ENCODE results near the gene SP9.

The SP9 gene

DNA sequence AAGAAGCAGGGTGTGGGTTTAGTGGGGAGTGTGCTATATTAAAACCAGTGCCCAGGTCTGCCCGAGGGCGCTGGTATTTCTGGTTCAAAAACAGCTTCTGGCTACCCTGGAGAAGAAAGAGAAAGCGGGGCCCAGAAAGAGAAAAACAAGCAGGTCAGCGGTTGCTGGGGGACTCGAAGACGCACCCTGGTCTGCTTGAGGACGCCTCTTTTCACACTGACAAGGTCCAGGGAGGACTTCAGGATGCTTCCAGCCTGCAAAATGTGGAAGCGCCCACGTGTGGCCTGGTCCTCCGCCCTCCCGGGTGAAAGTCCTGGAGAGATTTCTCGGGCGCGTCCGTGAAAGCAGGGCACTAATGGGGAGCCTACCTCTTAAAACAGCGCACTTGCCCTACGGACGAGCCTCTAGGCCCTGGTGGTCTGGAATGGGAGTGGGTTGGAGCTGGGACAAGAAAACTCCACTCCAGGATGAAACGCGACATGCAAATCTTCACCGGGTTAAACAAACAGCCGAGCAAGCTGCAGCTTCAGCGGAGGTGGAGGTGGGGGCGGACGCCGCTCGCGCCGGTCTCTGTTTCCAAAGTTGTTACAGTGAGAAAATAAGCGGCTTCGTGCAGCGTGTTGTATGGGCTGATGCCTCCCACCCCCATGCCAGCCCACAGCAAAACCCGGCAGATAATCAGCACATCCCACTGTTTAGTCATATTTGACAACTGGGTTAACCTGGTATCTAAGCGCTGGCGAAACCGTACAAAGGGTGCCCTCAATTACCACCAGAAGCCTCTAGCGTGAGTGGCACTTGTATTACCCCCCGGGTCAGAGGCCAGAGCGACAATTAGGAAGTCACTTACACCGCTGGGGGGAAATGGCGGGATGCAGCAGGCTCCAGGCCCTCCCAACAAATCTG, 1.1 kb upstream of the SP9 start:
- DNase-seq: no peak

DNA sequence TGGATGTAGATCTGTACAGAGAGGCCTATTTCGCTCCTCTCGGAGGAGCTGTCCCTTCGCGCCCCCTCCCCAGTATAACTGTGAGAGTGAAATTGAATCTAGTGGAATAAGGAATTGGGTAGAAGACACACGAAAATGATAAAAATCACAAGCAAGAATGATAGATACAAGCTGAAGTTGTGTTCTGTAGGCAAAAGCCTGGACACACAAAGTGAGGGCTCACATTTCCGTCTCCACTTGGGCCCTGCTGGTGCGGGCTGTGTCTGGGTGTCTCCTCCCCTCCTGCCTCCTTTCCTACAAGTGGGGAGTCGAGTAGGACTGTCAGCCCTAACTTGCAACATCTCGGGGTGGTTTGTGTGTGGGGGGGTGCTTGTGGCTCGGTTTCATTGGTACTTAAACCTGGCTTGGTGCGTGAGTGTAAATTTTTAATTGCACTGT, 457 bp upstream of the SP9 start:
- DNase-seq: no peak

DNA sequence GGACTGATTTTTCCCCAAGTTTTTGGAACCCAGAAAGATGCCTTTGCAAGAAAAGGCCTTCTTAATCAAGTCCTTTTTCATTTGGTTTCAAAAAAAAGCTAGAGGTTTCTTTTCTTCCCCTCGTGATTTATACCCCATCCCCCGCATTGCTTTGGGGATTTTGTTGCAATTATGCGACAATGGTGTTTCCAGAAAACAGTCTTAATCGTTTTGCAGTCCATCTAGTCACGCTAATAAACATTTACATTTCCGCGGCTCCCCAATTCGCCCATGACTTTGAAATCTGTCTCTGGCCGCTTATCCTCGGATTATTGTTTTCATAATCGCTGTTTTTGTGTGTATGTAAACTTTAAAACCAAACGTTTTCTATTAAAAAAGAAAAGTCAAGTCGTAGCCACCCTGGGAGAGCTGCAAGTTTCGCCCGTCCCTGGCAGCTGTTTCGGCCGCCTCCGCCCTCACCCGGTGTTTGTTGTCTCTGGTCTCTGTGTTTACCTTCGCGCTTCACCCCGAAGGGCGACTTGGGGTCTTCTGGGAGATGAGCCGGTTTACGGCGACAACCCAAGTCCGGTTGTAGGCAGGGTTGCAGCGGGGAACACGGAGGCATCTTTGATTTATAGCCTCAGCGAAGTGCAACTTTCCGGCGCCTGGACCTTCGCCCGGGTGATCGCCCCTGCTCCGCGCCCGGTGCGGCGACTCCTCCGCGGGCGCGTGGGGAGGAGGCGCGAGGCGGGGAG, 667 bp downstream of the SP9 start:
- no peak for DNase-seq

DNA sequence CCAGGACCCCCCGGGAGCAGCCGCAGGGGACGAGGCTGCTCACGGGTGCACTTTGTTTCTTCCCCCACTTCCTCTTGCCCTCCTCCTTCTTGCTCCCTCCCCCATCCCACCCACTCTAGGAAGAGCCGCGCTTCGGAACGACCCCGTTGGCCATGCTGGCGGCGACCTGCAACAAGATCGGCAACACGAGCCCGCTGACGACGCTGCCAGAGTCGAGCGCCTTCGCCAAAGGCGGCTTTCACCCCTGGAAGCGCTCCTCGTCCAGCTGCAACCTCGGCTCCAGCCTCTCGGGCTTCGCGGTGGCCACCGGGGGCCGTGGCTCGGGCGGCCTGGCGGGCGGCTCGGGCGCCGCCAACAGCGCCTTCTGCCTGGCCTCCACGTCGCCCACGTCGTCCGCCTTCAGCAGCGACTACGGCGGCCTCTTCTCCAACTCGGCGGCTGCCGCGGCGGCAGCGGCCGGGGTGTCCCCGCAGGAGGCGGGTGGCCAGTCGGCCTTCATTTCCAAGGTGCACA, 1.3 kb downstream of the SP9 start:
- DNase-seq: no peak

DNA sequence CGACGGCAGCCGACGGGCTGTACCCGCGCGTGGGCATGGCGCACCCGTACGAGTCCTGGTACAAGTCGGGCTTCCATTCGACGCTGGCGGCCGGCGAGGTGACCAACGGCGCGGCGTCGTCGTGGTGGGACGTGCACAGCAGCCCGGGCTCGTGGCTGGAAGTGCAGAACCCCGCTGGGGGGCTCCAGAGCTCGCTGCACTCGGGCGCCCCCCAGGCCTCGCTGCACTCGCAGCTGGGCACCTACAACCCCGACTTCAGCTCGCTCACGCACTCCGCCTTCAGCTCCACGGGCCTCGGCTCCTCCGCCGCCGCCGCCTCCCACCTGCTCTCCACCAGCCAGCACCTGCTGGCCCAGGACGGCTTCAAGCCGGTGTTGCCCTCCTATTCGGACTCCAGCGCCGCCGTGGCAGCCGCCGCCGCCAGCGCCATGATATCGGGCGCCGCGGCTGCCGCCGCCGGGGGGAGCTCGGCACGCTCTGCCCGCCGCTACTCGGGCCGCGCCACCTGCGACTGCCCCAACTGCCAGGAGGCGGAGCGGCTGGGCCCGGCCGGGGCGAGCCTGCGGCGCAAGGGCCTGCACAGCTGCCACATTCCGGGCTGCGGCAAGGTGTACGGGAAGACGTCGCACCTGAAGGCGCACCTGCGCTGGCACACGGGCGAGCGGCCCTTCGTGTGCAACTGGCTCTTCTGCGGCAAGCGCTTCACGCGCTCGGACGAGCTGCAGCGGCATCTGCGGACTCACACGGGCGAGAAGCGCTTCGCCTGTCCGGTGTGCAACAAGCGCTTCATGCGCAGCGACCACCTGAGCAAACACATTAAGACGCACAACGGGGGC, 2.0 kb downstream of the SP9 start:
- DNase-seq: peak; percentile 54

GRCh38 chr2:174337337-174338146, 2.8 kb downstream of the SP9 start:
- no peak for DNase-seq

DNA sequence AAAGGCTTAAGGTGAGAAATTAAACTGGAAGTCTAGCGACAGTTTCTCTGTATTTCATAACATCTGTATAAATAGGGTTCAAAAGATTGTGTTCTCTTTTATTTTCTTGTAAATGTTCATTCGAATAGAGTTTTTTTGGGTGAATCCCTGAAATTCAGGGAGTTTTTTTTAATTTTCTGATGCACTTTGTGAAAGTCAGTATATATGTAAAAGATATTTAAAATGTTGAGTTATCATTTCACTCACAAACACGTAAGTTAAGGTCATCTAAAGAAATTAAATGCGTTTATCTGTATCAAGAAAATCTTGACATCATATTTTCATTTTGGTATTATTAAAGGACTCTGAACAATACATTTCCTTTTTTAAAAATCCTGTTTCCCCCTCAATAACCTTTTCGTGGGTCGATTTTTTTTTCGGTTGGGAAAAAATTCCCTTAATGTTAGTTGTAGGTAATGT, 3.4 kb downstream of the SP9 start:
- no peak for DNase-seq

DNA sequence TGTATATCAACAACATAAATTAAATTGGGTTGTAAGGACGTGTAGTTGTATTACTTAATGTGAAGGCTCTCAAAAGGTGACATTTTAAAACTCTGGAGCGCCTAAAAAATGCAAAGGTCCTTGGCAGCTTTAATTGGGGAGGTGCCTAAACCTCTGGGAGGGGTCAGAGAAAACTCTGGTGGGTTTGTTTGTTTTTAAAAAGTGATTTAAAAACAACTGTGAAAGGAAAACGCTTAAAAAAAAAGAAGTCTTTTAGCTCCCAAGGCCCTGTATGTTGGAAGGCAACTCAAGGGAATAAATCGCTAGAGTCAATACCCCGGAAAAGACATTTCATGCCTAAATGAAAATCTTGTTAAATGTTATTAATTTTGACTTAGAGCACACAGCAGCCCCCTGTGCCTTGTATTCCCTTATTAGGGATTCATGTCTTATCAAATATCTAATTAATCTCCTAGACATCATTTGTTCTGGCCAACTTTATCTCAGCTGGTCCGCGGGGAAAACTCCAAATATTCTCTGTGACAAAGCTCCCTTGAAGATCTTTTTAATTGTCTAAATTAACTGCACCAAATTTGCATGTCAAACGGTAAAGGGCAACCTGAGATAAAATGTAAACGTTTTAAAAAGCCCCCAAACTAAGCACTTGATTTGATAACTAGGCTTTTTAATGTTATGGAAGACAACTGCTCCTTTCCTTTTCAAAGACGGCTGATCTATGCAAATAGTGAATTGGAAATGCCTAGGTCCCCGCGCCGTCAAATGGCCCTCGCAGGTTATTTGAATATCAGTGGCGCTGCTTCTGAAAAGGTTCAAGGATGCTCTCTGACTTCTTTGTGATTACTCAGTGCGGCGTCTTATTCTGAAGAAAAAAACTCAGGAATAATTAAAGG, 4.2 kb downstream of the SP9 start:
- no peak for DNase-seq

- no peak for DNase-seq
Measured at GRCh38 chr2:174339561-174340399, 5.0 kb downstream of the SP9 start.

- no peak for DNase-seq
Measured at GRCh38 chr2:174340400-174341292, 5.9 kb downstream of the SP9 start.

DNA sequence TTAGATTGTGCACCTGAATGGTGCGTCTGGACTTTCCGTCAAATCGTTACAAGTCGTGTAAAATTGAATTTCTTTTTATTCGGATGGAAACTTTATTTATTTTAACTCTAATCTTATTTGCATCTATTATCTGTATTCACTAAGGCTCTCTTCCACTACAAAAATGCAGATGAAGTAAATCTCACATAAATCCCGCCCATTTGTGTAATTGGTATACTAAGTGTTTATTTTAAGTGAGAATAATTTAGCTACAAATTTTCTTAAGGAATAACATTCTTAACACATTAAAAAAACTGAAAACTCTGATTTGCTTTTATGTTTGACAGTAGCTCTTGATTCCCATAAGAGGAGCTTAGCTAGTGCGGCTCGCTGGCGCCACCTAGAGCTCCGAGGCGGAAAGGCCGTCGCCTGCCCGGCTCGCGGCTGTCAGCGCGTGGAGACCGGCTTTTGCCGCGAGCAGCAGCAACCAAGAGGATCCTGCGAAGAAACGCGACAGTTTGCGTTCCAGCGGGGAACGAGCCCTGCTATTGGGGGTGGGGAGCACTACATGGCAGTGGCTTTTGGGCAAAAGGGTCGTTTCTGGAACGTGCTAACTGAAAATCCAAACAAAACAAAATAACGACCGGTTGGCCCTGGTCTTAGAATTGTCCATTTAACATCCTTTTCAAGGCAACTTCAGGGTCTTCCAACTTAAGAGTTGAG, 6.7 kb downstream of the SP9 start:
- DNase-seq: peak; percentile 91

DNA sequence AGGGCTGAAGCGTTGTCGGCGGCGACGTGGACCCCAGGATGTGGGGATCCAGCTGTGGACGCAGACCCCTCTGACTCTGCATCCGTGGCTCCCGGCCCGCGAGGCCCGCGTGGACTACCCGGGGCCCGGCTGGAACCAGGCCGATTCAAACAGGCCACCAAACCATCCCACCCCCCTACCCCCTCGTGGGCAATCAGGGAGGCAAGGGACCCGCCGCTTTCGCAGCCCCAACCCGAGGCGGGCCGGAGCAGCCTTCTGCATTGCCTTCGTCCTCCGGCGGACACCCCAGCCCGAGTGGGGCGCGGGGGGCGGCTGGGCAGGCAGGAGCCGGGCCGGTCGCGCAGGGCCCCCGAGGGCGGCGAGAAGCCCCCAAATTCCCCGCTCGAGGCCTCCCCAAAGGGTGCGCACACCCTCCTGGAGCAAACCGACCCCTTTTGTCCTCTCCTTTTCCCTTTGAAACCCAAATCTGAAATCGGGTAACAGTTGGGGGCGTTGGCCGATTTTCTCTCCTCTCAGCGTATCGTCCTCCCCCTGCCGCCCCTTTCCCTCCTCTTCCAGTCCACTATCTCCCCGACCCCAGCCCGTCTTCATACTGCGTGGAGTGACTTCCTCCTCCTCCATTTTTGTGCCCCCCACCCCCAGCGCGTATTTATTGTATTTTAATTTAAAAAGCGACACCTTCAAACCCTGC, 7.4 kb downstream of the SP9 start:
- DNase-seq: no peak

GRCh38 chr2:174342686-174343342, 8.1 kb downstream of the SP9 start:
- DNase-seq: no peak

DNA sequence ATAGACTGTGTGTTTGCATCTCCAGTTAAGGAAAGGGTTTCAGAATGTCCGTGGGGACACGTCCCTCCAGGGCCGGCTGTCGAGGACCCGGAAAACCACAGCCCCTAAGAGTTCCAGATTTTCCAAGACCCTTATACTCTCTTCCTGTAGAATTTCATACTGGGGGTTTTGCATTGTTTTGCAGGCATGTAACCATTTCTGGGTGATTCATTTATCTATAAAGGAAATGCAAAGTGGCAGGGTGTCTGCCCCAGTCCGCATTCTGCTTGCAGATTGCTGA, 8.5 kb downstream of the SP9 start:
- no peak for DNase-seq

- no peak for DNase-seq
Measured at GRCh38 chr2:174343623-174344455, 9.1 kb downstream of the SP9 start.

DNA sequence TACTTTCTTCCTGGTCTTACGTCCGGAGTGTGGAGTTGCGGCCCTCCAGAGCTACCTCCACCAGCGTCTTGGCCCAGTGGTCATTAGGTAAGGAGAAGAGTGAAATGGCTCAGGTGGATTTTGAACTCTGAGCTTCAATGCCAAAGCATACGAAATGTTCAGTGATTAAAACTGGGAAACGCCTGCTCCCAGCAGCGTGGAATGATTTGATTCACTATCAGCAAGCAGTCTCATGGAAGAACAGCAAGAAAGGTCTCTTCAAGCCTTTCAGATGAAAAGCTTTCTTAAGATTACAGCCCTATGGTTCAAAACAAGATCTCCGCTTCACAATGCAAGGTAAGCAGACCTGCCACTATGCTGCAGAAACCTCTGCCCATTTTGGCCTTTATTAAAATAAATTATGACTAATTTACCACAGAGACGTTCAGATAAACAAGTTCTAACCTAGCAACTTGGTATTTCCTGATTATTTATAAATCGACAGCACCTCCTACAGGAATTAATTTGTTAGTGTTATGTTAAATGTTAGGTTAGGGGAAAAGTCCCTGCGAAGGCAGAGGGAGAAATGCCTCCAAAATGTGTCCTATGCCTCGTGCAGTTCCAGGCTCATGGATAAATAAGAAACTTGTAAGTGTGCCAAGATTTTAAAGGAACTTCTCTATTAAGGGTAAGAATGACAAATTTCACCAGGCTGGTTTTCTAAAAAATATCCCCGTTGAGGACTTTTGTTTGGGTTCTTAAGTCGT, 10.1 kb downstream of the SP9 start:
- no peak for DNase-seq
